D721Med (cell line): ENCODE measurements around the gene CENPW.

Experiments used
- DNase-seq: peaks from one replicate; pipeline ENCODE4 v3.0.0; 2011; ENCODE audit warnings: low spot score; ENCODE audit not compliant: insufficient read length
- FAIRE-seq: peaks from 2 replicates; lab custom pipeline; 2011; peaks lifted over from hg19 to GRCh38; lab: Jason Lieb, UNC
- CTCF ChIP-seq: IDR thresholded peaks from 2 replicates; pipeline ENCODE4 v1.5.1; 2012; ENCODE audit warnings: mild to moderate bottlenecking, control low read depth; ENCODE audit not compliant: insufficient read depth; ENCODE audit errors: missing control alignments

CENPW gene

GRCh38 chr6:126344181-126344580 is 4.3 kb downstream of the CENPW start:
- DNase-seq (no peak), FAIRE-seq (no peak)
- TF ChIP-seq CTCF = no peak

GRCh38 chr6:126351960-126352359 is 12.0 kb downstream of the CENPW start:
- DNase-seq = no peak
- FAIRE-seq = no peak
- TF ChIP-seq CTCF = no peak

GRCh38 chr6:126352514-126352913 is 12.6 kb downstream of the CENPW start:
- TF ChIP-seq CTCF = no peak
- FAIRE-seq (no peak), DNase-seq (no peak)

- no peak for FAIRE-seq
- no peak for TF ChIP-seq CTCF
- DNase-seq = no peak
Observed at GRCh38 chr6:126356526-126356925, 16.6 kb downstream of the CENPW start.

GRCh38 chr6:126359936-126360537 is 20.1 kb downstream of the CENPW start:
- FAIRE-seq = no peak
- TF ChIP-seq CTCF = no peak

GRCh38 chr6:126361832-126362440 is 22.0 kb downstream of the CENPW start:
- no peak for TF ChIP-seq CTCF
- FAIRE-seq = no peak
- DNase-seq = no peak

More at GRCh38 chr6:126359936-126360537, 20.1 kb downstream of the CENPW start:
- DNase-seq = no peak

- FAIRE-seq = no peak
- DNase-seq = no peak
- TF ChIP-seq CTCF = no peak
Observed at GRCh38 chr6:126367849-126368248, 27.9 kb downstream of the CENPW start.
